Neural crest cell (in vitro differentiated cells): ENCODE data around the gene ARHGEF40. TPM values are rescaled to one million over a fixed set of nuclear protein-coding genes. Genes with fewer than 3 reads are reported as not detected.

ENCODE experiments used
- DNase-seq: peaks from one replicate; pipeline ENCODE4 v3.0.0; 2021; ENCODE audit warnings: low read depth, mixed read lengths, low spot score
- H3K27ac Mint-ChIP-seq: one replicate; pipeline ENCODE4 v1.8.0; 2021; ENCODE audit warnings: mild to moderate bottlenecking, mixed read lengths; ENCODE audit not compliant: unreplicated experiment
- H3K27me3 Mint-ChIP-seq: 2 replicates; pipeline ENCODE4 v1.8.0; 2021; ENCODE audit warnings: low read depth, mild to moderate bottlenecking, mixed read lengths
- H3K36me3 Mint-ChIP-seq: 2 replicates; pipeline ENCODE4 v1.8.0; 2021; ENCODE audit warnings: low read depth, mild to moderate bottlenecking, mixed read lengths
- H3K4me1 Mint-ChIP-seq: 2 replicates; pipeline ENCODE4 v1.8.0; 2021; ENCODE audit warnings: mixed read lengths
- H3K4me3 Mint-ChIP-seq: one replicate; pipeline ENCODE4 v1.8.0; 2021; ENCODE audit warnings: mild to moderate bottlenecking, mixed read lengths
- H3K9me3 Mint-ChIP-seq: 2 replicates; pipeline ENCODE4 v1.8.0; 2021; ENCODE audit warnings: mixed read lengths
- CTCF ChIP-seq: fragments of 200-600 bp; sonication (generic); conservative IDR thresholded peaks from 2 replicates; pipeline ENCODE4 v1.5.0; 2021; ENCODE audit warnings: antibody characterized with exemption, mild to moderate bottlenecking
- total RNA-seq: library from RNA; stranded (reverse); gene quantifications from 2 replicates; pipeline ENCODE4 v1.2.1, GENCODE V29; 2021

Gene ARHGEF40
- total RNA-seq, 1 donor from 2014 or later, result 73.8 TPM

GRCh38 chr14:21078287-21078686 is 8.2 kb downstream of the ARHGEF40 start:
- TF ChIP-seq CTCF, result no peak
- Mint-ChIP-seq H3K4me1 (peaks cover 15% of the 10 kb centered on the region), H3K9me3 (no peaks in the 10 kb centered on the region), H3K27me3 (peaks cover 3% of the 10 kb centered on the region), H3K4me3 (no peak overlapping the region), H3K36me3 (peaks cover 26% of the 10 kb centered on the region), H3K27ac (no peak overlapping the region)
- no peak for DNase-seq

- DNase-seq, result no peak
- Mint-ChIP-seq H3K27ac (no peak overlapping the region), H3K4me1 (peaks cover 11% of the 10 kb centered on the region), H3K36me3 (peaks cover 22% of the 10 kb centered on the region), H3K27me3 (peaks cover 3% of the 10 kb centered on the region), H3K4me3 (no peak overlapping the region), H3K9me3 (no peaks in the 10 kb centered on the region)
- TF ChIP-seq CTCF, result no peak
Observed at GRCh38 chr14:21078726-21079125, 8.6 kb downstream of the ARHGEF40 start.

GRCh38 chr14:21081521-21082142 is 11.5 kb downstream of the ARHGEF40 start:
- no peak for DNase-seq
- Mint-ChIP-seq H3K4me3 (peak overlapping the region; percentile 65), H3K4me1 (peaks cover 9% of the 10 kb centered on the region), H3K9me3 (no peaks in the 10 kb centered on the region), H3K36me3 (peaks cover 27% of the 10 kb centered on the region), H3K27ac (no peak overlapping the region), H3K27me3 (peaks cover 6% of the 10 kb centered on the region)
- no peak for TF ChIP-seq CTCF

GRCh38 chr14:21083565-21084325 is 13.6 kb downstream of the ARHGEF40 start:
- no peak for DNase-seq
- peaks cover 19% of the 10 kb centered on the region for H3K4me1 Mint-ChIP-seq
- H3K9me3 Mint-ChIP-seq, result no peaks in the 10 kb centered on the region
- TF ChIP-seq CTCF, result no peak
- no peak overlapping the region for H3K27ac Mint-ChIP-seq
- peak overlapping the region; percentile 23 for H3K4me3 Mint-ChIP-seq
- H3K27me3 Mint-ChIP-seq, result peaks cover 12% of the 10 kb centered on the region
- H3K36me3 Mint-ChIP-seq, result peaks cover 29% of the 10 kb centered on the region

- DNase-seq, result no peak
- H3K36me3 Mint-ChIP-seq, result peaks cover 35% of the 10 kb centered on the region
- peaks cover 25% of the 10 kb centered on the region for H3K4me1 Mint-ChIP-seq
- H3K27me3 Mint-ChIP-seq, result peaks cover 12% of the 10 kb centered on the region
- no peak overlapping the region for H3K27ac Mint-ChIP-seq
- no peaks in the 10 kb centered on the region for H3K9me3 Mint-ChIP-seq
- H3K4me3 Mint-ChIP-seq, result peak overlapping the region; percentile 23
- TF ChIP-seq CTCF, result no peak
Observed at GRCh38 chr14:21084396-21084795, 14.3 kb downstream of the ARHGEF40 start.
